ENCODE results near the gene SEMA3F.

Gene SEMA3F

GRCh38 chr3:50237754-50238548 lies 82.8 kb downstream of the SEMA3F start:
- DNase-seq, result peak; percentile 93

GRCh38 chr3:50238549-50239026 lies 83.5 kb downstream of the SEMA3F start:
- DNase-seq, result peak; percentile 42

All from activated CD4-positive, alpha-beta T cell treated with anti-CD3 and anti-CD28 coated beads, Interleukin-2, amount 50 U/mL, for 16 hours (primary cell).